ENCODE results near the gene EEF1E1.

The EEF1E1 gene

GRCh38 chr6:8087870-8088754, 14.2 kb downstream of the EEF1E1 start:
- no peak for DNase-seq

- no peak for DNase-seq
Observed at GRCh38 chr6:8086755-8087306, 15.5 kb downstream of the EEF1E1 start.

- DNase-seq = no peak
Observed at GRCh38 chr6:8085053-8085511, 17.3 kb downstream of the EEF1E1 start.

GRCh38 chr6:8084586-8084985, 17.8 kb downstream of the EEF1E1 start:
- DNase-seq = peak; percentile 8

GRCh38 chr6:8082954-8083858, 19.1 kb downstream of the EEF1E1 start:
- DNase-seq = no peak

GRCh38 chr6:8082572-8082953, 19.8 kb downstream of the EEF1E1 start:
- no peak for DNase-seq

GRCh38 chr6:8080362-8081151, 21.8 kb downstream of the EEF1E1 start:
- DNase-seq = no peak

- DNase-seq = no peak
Observed at GRCh38 chr6:8079126-8079525, 23.2 kb downstream of the EEF1E1 start.

- no peak for DNase-seq
Observed at GRCh38 chr6:8077991-8078390, 24.4 kb downstream of the EEF1E1 start.

GRCh38 chr6:8075704-8076103, 26.6 kb downstream of the EEF1E1 start:
- no peak for DNase-seq

GRCh38 chr6:8075185-8075584, 27.2 kb downstream of the EEF1E1 start:
- no peak for DNase-seq

GRCh38 chr6:8074213-8074612, 28.1 kb downstream of the EEF1E1 start:
- no peak for DNase-seq

- DNase-seq = no peak
Observed at GRCh38 chr6:8073758-8074157, 28.6 kb downstream of the EEF1E1 start.

- no peak for DNase-seq
Observed at GRCh38 chr6:8070718-8071117, 31.6 kb downstream of the EEF1E1 start.

- DNase-seq = no peak
Observed at GRCh38 chr6:8069631-8070284, 32.6 kb downstream of the EEF1E1 start.

GRCh38 chr6:8069151-8069550, 33.2 kb downstream of the EEF1E1 start:
- no peak for DNase-seq

- no peak for DNase-seq
Observed at GRCh38 chr6:8066108-8066507, 36.2 kb downstream of the EEF1E1 start.

GRCh38 chr6:8065519-8065911, 36.8 kb downstream of the EEF1E1 start:
- DNase-seq = no peak

- no peak for DNase-seq
Observed at GRCh38 chr6:8064638-8065518, 37.5 kb downstream of the EEF1E1 start.

GRCh38 chr6:8063761-8064637, 38.3 kb downstream of the EEF1E1 start, which contains the start of gene BLOC1S5:
Gene BLOC1S5, minus strand, starts transcription at chr6:8064389. Its CDS starts 13 bp downstream, at chr6:8064376.
- DNase-seq = peak; percentile 99

All from NCI-H1694 (cell line).